ENCODE measurements around the gene BRD8.
"Not testable (repeated sequence)": the region's sequence is repeated elsewhere in the genome, so short reads cannot be mapped to it uniquely, and the experiment has no call there.

BRD8 gene

DNA sequence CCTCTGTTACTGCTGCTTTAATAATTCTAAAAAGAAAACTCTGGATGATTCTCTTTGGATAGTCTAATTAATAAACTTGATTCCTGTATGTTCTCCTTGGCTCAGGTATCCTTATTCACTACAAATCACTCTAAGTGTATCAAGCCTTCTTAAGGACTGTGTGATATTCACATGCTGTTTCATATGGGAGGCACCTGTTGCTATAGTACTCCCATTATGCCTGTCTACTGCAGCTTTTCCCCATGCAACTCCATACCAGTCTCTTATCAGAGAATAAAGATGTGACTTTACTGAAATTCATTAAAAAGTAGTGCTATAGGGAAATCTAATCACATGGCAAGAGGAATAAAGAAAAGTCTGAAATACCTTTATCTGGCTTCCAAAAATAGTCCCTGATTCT is 14.7 kb downstream of the BRD8 start:
- DNase-seq (ENCODE audit: low read depth in 2 of 2) = no peak

DNA sequence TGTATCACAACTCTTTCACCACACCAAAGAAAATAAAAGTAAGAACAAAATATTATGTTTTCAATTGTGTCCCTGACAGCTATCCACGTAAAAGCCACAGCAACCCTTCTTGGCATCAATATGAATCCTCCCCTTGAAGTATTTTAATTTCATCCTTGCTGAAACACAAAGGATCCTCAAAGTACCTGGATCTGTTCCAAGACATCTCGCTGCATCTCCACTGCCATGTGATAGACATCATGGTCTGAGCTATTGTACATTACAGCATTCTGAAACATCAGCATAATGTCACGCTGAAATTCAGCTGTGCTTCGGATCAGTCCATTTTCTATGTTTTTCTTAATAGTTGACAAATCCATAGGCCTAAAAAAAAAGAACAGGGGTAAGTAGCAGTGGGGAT is 17.7 kb downstream of the BRD8 start:
- DNase-seq (ENCODE audit: low read depth in 2 of 2) = no peak

DNA sequence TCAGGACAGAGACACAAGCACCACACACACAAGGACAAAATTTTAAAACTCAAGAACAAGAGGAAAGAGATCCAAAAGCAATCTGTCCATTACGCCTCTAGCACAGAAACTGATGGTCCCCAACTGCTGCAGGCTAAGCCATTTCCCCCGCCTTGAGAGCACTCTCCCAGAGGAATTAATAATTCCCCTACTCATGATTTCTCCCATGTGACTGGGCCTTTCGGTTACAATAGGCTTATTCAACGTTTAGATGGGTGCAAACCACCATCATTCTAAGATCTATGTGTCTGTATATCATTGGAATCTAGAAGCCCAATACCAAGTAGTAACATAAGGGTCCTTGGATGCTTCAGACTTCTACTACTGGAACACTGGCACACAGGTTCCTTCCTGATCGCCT is 18.8 kb downstream of the BRD8 start:
- no peak for DNase-seq (ENCODE audit: low read depth in 2 of 2)

DNA sequence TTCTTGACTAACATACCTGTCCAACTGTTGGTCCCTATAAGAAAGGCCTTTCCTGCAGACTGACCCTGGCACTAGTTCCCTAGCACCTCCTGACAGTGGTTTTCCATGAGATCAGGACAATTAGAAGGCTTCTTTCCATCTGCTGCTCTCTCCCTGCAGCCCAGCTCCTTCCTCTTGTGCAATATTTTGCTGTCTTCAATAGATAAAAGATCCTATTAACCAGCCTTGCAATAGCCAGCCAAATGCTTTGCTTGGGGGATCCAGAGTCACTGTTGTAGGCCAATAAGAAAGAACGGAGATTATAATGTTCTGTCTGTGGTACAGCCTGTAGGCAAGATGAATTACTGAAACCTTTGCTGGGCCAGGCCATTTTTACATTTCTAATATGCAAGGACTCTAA is 20.8 kb downstream of the BRD8 start:
- no peak for DNase-seq (ENCODE audit: low read depth in 2 of 2)

DNA sequence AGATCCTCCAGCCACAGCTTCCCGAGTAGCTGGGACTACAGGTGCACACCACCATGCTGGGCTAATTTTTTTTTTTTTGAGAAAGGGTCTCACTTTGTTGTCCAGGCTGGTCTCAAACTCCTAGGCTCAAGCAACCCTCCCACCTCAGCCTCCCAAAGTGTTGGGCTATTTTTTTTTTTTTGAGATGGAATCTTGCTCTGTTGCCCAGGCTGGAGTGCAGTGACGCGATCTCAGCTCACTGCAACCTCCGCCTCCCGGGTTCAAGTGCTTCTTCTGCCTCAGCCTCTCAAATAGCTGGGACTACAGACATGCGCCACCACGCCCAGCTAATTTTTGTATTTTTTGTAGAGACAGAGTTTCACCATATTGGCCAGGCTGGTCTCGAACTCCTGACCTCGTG is 22.5 kb downstream of the BRD8 start:
- not testable (repeated sequence) for DNase-seq (ENCODE audit: low read depth in 2 of 2)

DNA sequence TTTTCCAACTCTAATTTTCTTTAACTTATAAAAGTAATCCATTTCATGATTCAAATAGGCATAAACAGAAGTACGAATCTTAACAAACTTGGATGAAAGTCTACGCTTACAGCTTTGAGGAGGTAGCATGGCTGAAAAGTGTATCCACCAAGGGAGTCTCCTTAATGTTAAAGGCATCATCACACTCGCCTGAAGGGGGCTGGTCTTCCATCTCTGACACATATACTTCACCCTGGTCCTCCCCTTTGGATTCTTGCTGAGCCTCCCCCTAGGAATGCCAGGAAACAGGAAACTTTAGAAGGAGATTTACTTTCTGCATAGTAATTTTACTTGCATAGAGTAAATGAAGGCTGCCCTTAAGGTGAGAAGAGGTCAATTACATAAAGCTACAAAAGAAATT is 28.9 kb downstream of the BRD8 start:
- DNase-seq (ENCODE audit: low read depth in 2 of 2) = no peak

DNA sequence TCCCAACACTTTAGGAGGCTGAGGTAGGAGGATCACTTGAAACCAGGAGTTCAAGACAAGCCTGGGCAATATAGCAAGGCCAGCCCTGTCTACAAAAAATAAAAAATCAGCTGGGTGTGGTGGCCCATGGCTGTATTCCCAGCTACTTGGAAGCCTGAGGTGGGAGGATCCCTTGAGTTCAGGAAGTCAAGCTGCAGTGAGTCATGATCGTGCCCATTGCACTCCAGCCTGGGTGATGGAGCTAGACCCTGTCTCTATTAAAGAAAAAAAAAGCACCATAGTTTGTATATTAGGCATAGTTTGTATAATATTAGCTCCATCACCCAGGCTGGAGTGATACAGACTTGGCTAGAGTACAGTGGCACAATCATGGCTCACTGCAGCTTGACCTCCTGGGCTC is 29.6 kb downstream of the BRD8 start:
- no peak for DNase-seq (ENCODE audit: low read depth in 2 of 2)

DNA sequence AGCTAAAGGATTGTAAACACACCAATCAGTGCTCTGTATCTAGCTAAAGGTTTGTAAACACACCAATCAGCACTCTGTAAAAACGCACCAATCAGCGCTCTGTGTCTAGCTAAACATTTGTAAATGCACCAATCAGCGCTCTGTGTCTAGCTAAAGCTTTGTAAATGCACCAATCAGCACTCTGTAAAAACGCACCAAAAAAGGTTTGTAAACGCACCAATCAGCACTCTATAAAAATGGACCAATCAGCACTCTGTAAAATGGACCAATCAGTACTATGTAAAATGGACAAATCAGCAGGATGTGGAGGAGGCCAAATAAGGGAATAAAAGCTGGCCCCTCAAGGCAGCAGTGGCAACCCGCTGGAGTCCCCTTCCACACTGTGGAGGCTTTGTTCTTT is 34.9 kb downstream of the BRD8 start:
- DNase-seq (ENCODE audit: low read depth in 2 of 2) = not testable (repeated sequence)

DNA sequence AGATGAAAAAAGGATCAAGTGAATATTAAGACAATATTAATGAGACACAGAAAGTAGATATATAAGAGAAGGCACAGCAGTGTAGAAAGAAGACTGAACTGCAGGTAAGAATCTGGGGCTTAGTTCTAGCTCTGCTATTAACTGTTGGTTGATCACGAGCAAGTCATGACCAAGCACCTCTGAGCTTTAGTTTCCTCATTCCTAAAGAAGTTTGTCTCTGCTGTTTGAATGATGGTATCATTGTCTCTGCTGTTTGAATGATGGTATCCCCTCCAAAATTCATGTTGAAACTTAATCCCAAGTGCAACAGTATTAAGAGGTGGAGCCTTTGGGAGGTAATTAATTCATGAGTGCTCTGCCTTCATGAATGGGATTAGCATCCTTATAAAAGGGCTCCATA is 36.7 kb downstream of the BRD8 start:
- no peak for DNase-seq (ENCODE audit: low read depth in 2 of 2)

DNA sequence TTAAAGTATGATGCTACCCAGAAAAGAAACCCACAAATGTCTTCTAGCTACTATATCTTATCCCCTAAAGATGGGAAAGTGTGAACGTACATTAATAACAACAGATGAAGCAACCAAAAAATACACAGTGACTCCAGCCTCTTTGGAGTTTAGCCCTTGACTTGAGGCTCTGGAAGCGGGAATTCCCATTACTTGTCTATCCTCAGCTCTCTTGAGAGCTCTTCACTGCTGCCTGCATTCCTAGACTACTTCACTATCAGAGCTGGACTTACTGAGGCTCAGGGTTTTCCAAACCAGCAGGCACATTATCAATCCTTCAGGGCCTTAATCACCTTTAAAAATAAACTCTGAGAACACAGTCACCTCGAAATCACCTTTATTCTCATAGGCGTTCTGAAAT is 38.2 kb downstream of the BRD8 start:
- DNase-seq (ENCODE audit: low read depth in 2 of 2) = no peak

DNA sequence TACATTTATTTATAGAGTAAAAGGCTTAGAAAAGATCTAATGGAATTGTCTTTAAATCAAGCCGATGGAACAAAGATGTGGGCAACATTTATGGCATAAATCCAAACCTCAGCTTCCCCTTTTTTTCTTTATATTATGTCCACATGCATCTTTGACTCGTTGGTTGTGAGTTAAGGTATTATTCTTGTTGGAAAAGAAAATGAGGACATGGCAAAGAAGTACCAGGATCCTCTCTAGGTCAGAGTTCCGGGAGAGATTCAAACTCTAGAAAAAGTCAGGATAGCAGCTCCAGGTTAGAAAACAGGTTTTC is 38.7 kb downstream of the BRD8 start:
- no peak for DNase-seq (ENCODE audit: low read depth in 2 of 2)

DNA sequence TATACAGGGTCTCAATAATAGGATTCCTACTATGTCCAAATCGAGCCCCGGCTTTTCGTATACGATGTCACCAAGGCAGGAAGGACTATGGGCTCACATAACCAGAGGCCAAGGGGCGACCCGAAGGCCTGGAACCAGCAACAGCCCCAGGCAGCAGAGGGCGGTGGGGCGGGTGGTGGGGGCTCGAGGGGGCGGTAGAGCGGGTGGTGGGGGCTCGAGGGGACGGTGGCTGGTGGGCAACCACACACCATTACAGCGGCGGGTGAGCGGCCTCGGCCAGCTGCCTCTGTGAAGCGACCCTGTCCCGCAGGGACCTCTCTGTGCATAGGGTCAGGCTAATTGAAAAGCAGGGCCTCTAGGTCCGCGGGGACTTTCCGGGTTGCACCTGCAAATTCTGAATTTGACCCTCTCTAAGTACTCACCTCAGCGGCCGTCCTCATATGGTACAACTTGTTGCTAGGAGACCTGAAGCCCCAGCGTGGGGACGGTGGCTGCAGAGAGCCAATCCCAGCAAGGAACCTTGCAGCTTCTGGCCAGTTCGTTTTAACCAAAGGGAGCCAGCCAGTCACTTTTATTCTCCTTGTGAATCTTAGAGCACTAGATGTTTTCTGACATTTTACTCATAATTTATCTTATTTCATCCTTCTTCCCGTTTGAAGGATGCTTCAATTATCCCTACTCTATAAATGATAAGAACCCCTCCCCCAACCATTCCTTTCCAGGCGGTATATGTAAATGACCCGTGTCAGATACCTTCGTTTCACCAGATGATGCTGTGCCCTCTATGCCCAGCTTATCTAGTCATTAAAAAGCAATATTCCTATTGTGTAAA is 39.3 kb downstream of the BRD8 start, which contains the start of gene NME5:
TSS of gene NME5 (minus strand) at position 480 of the 832 bp plus-strand sequence. CDS start 648 bp downstream, outside the sequence.
- DNase-seq (ENCODE audit: low read depth in 2 of 2) = no peak

DNA sequence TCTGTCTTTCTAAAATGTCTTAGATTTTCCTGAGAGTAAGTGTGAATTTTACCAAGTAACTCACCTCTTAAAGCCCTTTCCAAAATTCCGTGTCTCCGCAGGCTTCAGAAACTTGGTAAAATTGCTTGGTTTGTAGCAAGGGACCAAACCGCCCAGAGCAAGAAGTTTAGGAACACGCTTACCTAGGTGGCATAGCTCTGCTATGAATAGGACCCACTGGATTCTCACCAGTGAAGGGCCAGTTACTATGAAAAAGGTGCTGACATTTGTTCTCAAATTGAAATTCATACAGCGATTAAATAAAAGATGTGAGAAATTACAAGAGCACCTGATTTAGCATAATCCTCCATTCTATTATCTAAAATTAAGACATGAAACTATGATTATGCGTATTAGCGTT is 45.9 kb downstream of the BRD8 start:
- DNase-seq (ENCODE audit: low read depth in 2 of 2) = no peak

DNA sequence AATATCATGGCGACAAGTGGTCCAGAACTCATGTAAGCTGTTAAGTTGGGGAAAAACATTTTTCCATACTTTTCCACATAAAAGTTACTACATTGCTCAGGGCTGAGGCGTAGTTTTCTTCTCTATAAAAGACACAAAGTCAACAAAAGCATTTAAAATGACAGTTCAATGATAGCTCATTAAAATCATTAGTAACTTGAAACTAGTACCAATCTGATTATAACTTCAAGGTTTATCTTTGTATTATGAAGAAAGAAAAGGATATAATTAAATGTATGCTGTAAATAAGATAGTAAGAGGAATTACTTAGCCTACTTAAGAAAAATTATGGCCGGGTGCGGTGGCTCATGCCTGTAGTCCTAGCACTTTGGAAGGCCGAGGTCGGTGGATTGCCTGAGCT is 49.1 kb downstream of the BRD8 start:
- no peak for DNase-seq (ENCODE audit: low read depth in 2 of 2)

DNA sequence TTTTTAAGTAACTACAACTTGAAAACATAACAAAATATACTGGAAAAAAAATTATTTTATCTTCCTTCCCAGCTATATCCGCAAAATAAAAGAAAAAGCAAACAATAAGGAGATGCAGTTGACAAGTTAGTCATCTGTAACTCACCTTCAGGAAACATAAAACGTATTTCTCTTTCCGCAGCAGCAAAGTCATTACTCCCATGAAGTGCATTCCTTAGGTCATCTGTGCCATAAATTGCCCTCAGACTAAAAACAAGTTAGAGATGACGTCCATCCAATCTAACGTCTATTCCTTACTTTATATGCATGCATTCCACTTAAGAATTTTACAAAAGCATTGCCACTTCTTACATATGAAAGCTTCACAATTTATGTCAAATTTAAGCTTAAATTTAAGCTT is 50.1 kb downstream of the BRD8 start:
- DNase-seq (ENCODE audit: low read depth in 2 of 2) = no peak

DNA sequence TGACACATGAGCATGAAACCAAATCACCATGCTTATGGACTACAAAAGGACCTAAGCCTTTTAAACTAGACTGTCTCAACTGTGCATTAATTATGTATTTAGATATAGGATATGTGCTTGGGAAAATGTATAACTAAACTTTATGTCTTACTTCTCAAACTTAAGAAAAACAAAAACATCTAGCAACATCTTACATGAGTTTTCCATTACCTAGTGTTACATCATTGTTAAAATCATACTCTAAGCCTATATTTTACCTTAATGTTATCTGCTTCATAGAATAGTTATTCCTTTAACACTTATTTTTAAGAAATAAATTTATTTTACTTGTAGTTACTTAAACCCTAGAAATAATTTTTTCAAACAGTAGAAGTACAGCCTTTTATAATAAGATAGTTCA is 63.2 kb downstream of the BRD8 start:
- DNase-seq (ENCODE audit: low read depth in 2 of 2) = no peak

DNA sequence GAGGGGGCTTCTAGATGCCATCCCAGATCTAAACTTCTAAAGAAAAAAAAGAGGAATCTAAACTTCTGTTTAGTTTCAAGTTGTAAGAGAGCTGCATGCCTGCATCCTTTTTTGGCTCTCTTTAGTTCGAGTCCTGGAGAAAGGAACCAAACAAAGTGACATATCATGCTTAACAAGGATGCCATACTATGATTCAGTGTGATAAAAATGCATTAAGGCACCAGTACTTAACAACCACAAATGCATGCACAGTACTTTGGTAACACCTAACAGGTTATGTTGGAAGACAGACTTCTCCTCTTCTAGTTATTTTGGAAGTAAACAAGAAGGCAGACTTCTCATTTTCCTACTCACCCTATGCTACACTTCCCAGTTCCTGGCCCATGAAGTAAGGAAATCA is 66.5 kb downstream of the BRD8 start:
- no peak for DNase-seq (ENCODE audit: low read depth in 2 of 2)

DNA sequence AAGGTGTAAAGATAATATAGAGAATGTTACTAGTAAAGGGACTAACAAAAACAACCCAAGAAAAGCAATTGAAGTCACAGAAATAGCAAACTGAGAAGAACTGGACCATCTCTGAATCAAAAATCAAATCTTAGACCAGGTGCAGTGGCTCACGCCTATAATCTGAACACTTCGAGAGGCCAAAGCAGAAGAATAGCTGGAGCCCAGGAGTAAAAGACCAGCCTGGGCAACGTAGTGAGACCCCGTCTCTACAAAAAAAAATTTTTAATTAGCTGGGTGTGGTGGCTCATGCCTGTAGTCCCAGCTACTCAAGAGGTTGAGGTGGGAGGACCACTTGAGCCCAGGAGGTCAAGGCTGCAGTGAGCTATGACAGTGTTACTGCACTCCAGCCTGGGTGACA is 67.2 kb downstream of the BRD8 start:
- no peak for DNase-seq (ENCODE audit: low read depth in 2 of 2)

DNA sequence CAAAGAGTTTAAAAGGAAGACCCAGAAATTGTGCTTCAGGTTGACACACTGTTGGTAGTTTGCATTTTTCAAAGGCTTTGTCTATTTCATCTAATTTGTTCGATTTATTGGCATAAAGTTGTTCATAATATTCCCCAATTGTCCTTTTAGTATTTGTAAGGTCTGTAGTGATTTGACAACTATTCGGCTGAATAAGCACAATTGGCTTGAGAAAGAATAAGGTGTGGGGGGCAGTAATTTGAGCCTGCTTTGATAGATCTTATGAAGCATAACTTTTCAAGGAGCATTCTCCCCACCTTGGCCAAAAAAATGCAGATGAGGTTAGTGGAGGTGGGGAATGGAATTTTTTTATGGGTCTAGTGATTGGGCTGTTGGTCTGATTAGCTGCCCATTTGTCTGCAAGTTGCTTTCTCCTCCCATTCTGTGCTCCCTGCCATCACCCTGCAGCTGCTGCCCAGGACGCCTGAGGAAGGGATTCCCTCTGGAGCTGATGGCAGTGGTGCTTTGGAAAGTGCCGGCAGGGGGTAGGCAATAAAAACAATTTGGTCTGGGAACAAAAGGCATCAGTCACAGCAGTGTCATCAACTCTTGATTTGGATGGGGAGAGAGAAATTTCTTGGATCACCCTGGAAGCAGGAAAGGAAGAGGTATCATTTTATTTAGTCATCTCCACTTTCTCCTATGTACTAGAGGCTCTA is 68.0 kb downstream of the BRD8 start:
- no peak for DNase-seq (ENCODE audit: low read depth in 2 of 2)

DNA sequence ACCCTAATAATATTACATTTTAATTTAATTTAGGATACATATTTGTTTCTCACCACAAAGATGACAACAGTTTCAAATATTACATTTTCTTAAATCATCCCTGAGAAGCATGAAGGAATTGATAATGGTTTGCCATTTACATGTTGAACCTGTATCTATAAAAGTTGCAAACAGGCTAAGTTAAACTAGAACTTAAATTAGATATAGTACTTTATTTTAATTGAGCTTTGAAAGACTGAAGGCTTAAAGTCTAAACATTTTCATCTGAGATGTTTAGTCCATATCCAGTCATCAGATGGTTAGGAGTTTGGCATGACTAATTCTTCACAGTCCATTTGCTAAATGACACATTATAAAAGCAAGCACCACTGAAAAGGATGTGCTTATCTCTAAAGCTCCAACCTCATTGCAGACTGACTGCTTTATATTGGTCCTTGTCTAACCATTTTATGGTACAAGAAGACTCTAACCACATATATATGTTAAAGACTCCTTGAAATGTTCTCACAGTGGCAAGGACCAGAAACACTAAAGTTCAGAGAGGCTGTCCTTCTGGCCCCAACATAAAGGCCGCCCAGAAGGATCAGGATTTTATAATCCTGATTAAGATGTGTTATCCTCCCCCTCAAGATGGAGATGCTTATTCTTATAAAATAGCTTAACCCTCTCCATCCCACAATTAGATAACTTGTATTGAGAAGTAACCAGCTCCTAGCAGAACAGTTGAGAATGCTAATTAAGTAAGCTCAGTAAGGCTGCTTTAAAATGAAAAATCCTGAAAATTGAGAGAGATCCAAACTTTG is 68.8 kb downstream of the BRD8 start:
- DNase-seq (ENCODE audit: low read depth in 2 of 2) = no peak

DNA sequence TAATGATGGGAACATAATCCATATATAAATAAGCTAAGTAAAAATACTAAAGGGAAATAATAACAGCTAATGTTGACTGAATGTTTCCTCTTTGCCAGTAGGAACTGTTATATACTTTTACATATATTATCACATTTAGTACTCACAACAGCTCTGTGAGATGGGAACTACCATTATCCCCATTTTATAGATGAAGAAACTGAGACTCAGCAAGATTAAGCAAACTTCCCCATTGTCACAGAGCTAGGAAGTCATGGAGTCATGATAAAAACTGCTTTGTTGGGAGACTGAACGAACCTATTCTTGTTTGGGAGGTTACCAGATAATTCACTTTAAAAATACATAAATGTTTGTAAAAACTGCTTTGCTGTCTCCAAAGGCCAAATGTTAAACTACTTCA is 71.2 kb downstream of the BRD8 start:
- DNase-seq (ENCODE audit: low read depth in 2 of 2) = no peak

DNA sequence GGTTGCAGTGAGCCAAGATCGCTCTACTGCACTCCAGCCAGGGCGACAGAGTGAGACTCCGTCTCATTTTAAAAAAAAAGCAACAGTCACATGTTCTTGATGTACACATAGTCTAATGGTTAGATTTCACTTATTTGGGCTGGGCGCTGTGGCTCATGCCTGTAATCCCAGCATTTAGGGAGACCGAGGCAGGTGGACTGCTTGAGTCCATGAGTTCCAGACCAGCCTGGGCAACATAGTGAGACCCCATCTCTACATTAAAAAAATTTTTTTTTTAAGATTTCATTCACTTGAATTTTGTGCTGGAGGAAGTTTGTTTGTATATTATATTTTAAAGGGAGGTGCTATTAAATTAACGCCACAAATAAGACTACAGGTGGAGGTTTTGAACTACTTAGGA is 72.7 kb downstream of the BRD8 start:
- DNase-seq (ENCODE audit: low read depth in 2 of 2) = no peak

DNA sequence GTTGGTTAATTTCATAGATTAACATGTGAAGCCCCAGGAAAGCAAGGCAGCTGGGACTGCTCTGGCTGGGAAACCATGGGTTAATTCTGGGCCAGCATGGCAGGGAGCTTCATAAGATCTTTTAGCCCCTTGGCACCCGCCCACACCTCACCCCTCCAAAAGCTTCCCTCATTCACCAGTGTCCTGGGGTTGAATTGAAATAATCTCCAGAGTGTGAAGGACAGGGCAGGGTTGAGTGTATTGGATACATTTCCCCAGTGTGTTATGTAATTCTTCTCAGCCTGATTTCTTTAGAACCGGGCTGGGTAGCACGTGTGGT is 75.2 kb downstream of the BRD8 start:
- DNase-seq (ENCODE audit: low read depth in 2 of 2) = no peak

Data from stimulated activated CD4-positive, alpha-beta T cell treated with anti-CD3 and anti-CD28 coated beads, Interleukin-12 subunit alpha, Interleukin-12 subunit beta, amount 100 ng/mL, for 24 hours (primary cell).